D721Med (cell line): ENCODE results near the gene ARMH3.

Experiments
- DNase-seq: peaks from one replicate; pipeline ENCODE4 v3.0.0; 2011; ENCODE audit warnings: low spot score; ENCODE audit not compliant: insufficient read length
- FAIRE-seq: peaks from 2 replicates; lab custom pipeline; 2011; peaks lifted over from hg19 to GRCh38; lab: Jason Lieb, UNC
- CTCF ChIP-seq: IDR thresholded peaks from 2 replicates; pipeline ENCODE4 v1.5.1; 2012; ENCODE audit warnings: mild to moderate bottlenecking, control low read depth; ENCODE audit not compliant: insufficient read depth; ENCODE audit errors: missing control alignments

Gene ARMH3

GRCh38 chr10:101967713-101968112 is 88.3 kb downstream of the ARMH3 start:
- no peak for TF ChIP-seq CTCF
- FAIRE-seq: no peak
- no peak for DNase-seq

GRCh38 chr10:101967119-101967518 is 88.9 kb downstream of the ARMH3 start:
- no peak for FAIRE-seq
- no peak for DNase-seq
- no peak for TF ChIP-seq CTCF

- FAIRE-seq (no peak), DNase-seq (no peak)
- no peak for TF ChIP-seq CTCF
Measured at GRCh38 chr10:101965075-101965765, 90.8 kb downstream of the ARMH3 start.

GRCh38 chr10:101961591-101962498 is 94.1 kb downstream of the ARMH3 start:
- FAIRE-seq (no peak), DNase-seq (no peak)
- TF ChIP-seq CTCF: no peak

GRCh38 chr10:101960879-101961395 is 95.0 kb downstream of the ARMH3 start:
- FAIRE-seq (no peak), DNase-seq (no peak)
- TF ChIP-seq CTCF: no peak

- DNase-seq (no peak), FAIRE-seq (no peak)
- TF ChIP-seq CTCF: no peak
Measured at GRCh38 chr10:101959346-101959916, 96.5 kb downstream of the ARMH3 start.
